Fibroblast of pulmonary artery (primary cell): ENCODE data around the gene ROPN1B.

ENCODE experiments used
- DNase-seq: peaks from one replicate; pipeline ENCODE4 v3.0.0-alpha.2; 2010; ENCODE audit warnings: low read depth
- H3K4me3 ChIP-seq: replicated peaks from 2 replicates; pipeline ENCODE4 v1.5.1; 2011; ENCODE audit warnings: low read depth, mild to moderate bottlenecking, control low read depth, low read length, moderate library complexity
- CTCF ChIP-seq: IDR thresholded peaks from 2 replicates; pipeline ENCODE4 v1.5.1; 2011; ENCODE audit warnings: mild to moderate bottlenecking, control low read depth, low read length, inconsistent platforms; ENCODE audit errors: missing control alignments

The ROPN1B gene

GRCh38 chr3:126021702-126022101 is 52.7 kb downstream of the ROPN1B start:
- no peak overlapping the region for H3K4me3 ChIP-seq
- no peak for DNase-seq
- no peak for TF ChIP-seq CTCF

GRCh38 chr3:126022741-126023359 is 53.9 kb downstream of the ROPN1B start:
- DNase-seq = no peak
- TF ChIP-seq CTCF = no peak

GRCh38 chr3:126023390-126023789 is 54.4 kb downstream of the ROPN1B start:
- no peak for DNase-seq
- H3K4me3 ChIP-seq = no peak overlapping the region
- TF ChIP-seq CTCF = no peak

More at GRCh38 chr3:126022741-126023359, 53.9 kb downstream of the ROPN1B start:
- H3K4me3 ChIP-seq = no peak overlapping the region

GRCh38 chr3:126024049-126024854 is 55.3 kb downstream of the ROPN1B start:
- no peak for DNase-seq
- no peak overlapping the region for H3K4me3 ChIP-seq
- no peak for TF ChIP-seq CTCF

DNA sequence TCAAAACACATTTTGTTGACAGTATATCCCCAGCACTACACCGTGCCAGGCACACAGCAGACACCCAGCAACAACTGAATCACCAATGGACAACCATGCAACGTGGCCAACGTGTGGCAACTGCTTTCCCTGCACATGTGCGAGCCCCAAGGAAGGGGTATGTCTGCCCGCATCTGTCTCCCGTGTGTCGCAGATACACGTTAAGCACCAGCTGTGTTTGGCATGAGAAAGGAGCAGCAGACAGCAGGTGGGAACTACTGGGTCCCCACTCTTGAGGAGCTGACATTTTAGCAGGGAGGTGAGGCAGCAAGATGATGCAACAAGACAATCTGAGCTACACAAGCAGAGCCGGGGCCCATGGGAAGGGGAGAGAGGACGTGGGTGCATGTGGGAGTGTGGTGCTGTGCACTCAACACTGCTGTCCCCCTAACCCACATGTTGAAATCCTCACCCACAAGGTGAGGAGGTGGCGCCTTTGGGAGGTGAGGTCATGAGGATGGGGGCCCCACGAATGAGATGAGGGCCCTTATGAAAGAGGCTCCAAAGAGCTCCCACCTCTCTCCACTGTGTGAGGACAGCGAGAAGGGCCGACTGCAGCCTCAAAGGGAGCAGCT is 56.2 kb downstream of the ROPN1B start:
- TF ChIP-seq CTCF = no peak
- H3K4me3 ChIP-seq = no peak overlapping the region
- DNase-seq = no peak

DNA sequence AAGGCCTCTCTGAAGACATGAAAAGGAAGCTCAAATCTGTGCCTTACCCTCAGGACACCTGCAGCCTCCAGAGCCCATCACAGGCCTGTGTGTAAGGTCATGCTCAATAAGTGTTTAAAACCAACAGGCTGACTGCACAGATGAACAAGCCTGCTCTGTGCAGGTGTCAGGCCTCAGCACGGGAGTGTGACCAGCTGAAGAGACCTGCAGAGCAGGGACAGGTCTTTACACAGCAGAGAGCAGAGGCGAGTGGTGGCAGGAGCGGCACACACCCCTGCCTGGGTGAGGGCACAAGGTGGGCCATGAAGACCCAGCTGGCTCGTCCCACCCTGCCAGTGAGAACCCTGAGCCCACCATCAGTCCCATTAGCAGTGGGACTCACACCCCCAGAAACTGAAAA is 56.9 kb downstream of the ROPN1B start:
- no peak overlapping the region for H3K4me3 ChIP-seq
- DNase-seq = no peak
- TF ChIP-seq CTCF = no peak
